ENCODE measurements around the gene KHK. TPM values are rescaled to one million over a fixed set of nuclear protein-coding genes. Genes with fewer than 3 reads are reported as not detected.
"Not testable (repeated sequence)": the region's sequence is repeated elsewhere in the genome, so short reads cannot be mapped to it uniquely, and the experiment has no call there.

KHK gene
- total RNA-seq, 1 donor from 2014 or later, result 3.3 TPM

GRCh38 chr2:27109083-27109482, 22.5 kb downstream of the KHK start:
- Mint-ChIP-seq H3K27me3 (ENCODE audit: insufficient read depth, low read depth) (peaks cover 5% of the 10 kb centered on the region), H3K36me3 (no peaks in the 10 kb centered on the region), H3K4me3 (no peak overlapping the region), H3K27ac (no peak overlapping the region), H3K4me1 (no peaks in the 10 kb centered on the region), H3K9me3 (no peaks in the 10 kb centered on the region)
- Histone ChIP-seq H3K4me2 (no peak overlapping the region), H3K27ac (no peak overlapping the region), H3F3A (ENCODE audit: low read depth) (no peaks in the 10 kb centered on the region), H3K9ac (no peak overlapping the region), H3K79me2 (ENCODE audit: low read depth) (no peaks in the 10 kb centered on the region), H3K4me3 (no peak overlapping the region), H3K9me3 (ENCODE audit: low read depth) (no peaks in the 10 kb centered on the region), H3K36me3 (no peaks in the 10 kb centered on the region), H2AFZ (replicated peaks) (no peak overlapping the region), H4K20me1 (ENCODE audit: low read depth) (no peaks in the 10 kb centered on the region), H3K27me3 (no peaks in the 10 kb centered on the region), H3K4me1 (no peaks in the 10 kb centered on the region)
- DNase-seq (ENCODE audit: low spot score), result no peak
- TF ChIP-seq CTCF (IDR thresholded peaks at IDR 0.05) (no peak), EZH2 (IDR thresholded peaks at IDR 0.05) (no peak), EZH2phosphoT487 (IDR thresholded peaks at IDR 0.05) (no peak)

GRCh38 chr2:27110603-27111352, 24.2 kb downstream of the KHK start:
- peaks cover 10% of the 10 kb centered on the region for H3K4me1 Mint-ChIP-seq
- not testable (repeated sequence) for H3K4me1 ChIP-seq; DNase-seq (ENCODE audit: low spot score); H3F3A ChIP-seq (ENCODE audit: low read depth); H3K27me3 ChIP-seq; H3K27ac ChIP-seq; H3K4me3 ChIP-seq; H4K20me1 ChIP-seq (ENCODE audit: low read depth); H3K79me2 ChIP-seq (ENCODE audit: low read depth); H3K36me3 Mint-ChIP-seq; H3K36me3 ChIP-seq; H2AFZ ChIP-seq (replicated peaks); H3K9me3 ChIP-seq (ENCODE audit: low read depth); H3K9ac ChIP-seq; H3K27me3 Mint-ChIP-seq (ENCODE audit: insufficient read depth, low read depth); H3K27ac Mint-ChIP-seq; H3K9me3 Mint-ChIP-seq; H3K4me3 Mint-ChIP-seq; H3K4me2 ChIP-seq

DNA sequence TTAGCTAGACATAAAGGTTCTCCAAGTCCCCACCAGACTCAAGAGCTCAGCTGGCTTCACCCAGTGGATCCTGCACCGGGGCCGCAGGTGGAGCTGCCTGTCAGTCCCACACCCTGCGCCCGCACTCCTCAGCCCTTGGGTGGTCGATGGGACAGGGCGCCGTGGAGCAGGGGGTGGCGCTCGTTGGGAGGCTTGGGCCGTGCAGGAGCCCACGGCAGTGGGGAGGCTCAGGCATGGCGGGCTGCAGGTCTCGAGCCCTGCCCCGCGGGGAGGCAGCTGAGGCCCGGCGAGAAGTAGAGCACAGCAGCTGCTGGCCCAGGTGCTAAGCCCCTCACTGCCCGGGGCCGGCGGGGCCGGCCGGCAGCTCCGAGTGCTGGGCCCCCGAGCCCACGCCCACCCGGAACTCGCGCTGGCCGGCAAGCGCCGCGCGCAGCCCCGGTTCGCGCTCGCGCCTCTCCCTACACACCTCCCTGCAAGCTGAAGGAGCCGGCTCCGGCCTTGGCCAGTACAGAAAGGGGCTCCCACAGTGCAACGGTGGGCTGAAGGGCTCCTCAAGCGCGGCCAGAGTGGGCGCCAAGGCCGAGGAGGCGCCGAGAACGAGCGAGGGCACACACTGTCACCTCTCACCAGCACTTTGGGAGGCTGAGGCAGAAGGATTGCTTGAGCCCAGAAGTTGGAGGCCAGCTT, 25.0 kb downstream of the KHK start:
- not testable (repeated sequence) for H3K9me3 Mint-ChIP-seq; H3F3A ChIP-seq (ENCODE audit: low read depth); H3K4me1 ChIP-seq; H3K9me3 ChIP-seq (ENCODE audit: low read depth); H3K27ac Mint-ChIP-seq; H2AFZ ChIP-seq (replicated peaks); H3K9ac ChIP-seq; DNase-seq (ENCODE audit: low spot score); H3K79me2 ChIP-seq (ENCODE audit: low read depth); H3K27me3 ChIP-seq; H3K4me2 ChIP-seq; H3K4me3 Mint-ChIP-seq; H3K36me3 ChIP-seq; H3K27ac ChIP-seq; H3K4me3 ChIP-seq; H4K20me1 ChIP-seq (ENCODE audit: low read depth); H3K36me3 Mint-ChIP-seq
- H3K27me3 Mint-ChIP-seq (ENCODE audit: insufficient read depth, low read depth), result peaks cover 11% of the 10 kb centered on the region
- H3K4me1 Mint-ChIP-seq, result peaks cover 10% of the 10 kb centered on the region

DNA sequence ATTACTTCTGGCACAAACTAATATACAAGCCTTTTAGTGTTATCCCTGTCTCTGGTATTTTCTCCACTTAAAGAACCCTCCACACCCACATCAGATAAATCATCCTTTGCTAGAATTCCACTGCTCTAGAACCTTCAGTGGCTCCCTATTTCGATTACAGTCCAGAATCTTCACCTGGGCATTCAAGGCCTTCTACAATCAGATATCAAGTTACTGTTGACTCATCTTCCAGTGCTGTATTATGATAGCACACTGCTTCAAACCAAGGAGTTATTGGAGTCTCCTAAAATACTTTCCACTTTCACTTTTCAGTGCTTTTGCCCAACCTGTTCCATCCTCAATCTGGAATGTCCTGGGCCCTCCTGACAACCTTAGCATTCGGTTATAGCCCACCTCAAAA, 28.9 kb downstream of the KHK start:
- Mint-ChIP-seq H3K27me3 (ENCODE audit: insufficient read depth, low read depth) (peaks cover 34% of the 10 kb centered on the region), H3K27ac (no peak overlapping the region)

More for the DNA sequence above, 28.9 kb downstream of the KHK start:
- Histone ChIP-seq H3F3A (ENCODE audit: low read depth) (peaks cover 23% of the 10 kb centered on the region), H3K36me3 (no peaks in the 10 kb centered on the region), H2AFZ (replicated peaks) (no peak overlapping the region), H3K4me1 (peaks cover 12% of the 10 kb centered on the region), H3K9me3 (ENCODE audit: low read depth) (no peaks in the 10 kb centered on the region), H3K27ac (no peak overlapping the region), H3K9ac (no peak overlapping the region), H4K20me1 (ENCODE audit: low read depth) (no peaks in the 10 kb centered on the region), H3K4me3 (no peak overlapping the region), H3K27me3 (peaks cover 43% of the 10 kb centered on the region), H3K79me2 (ENCODE audit: low read depth) (no peaks in the 10 kb centered on the region), H3K4me2 (no peak overlapping the region)
- DNase-seq (ENCODE audit: low spot score), result no peak
- Mint-ChIP-seq H3K4me1 (peaks cover 21% of the 10 kb centered on the region), H3K9me3 (peaks cover 2% of the 10 kb centered on the region), H3K4me3 (no peak overlapping the region), H3K36me3 (no peaks in the 10 kb centered on the region)
- TF ChIP-seq CTCF (IDR thresholded peaks at IDR 0.05) (no peak), EZH2 (IDR thresholded peaks at IDR 0.05) (no peak), EZH2phosphoT487 (IDR thresholded peaks at IDR 0.05) (no peak)
